NK-92 (cell line): ENCODE measurements around the gene IL33.
"Not testable (repeated sequence)": the region's sequence is repeated elsewhere in the genome, so short reads cannot be mapped to it uniquely, and the experiment has no call there.

Source experiments
- DNase-seq: peaks from one replicate; lab custom pipeline; 2025; ENCODE audit not compliant: unreplicated experiment; lab: John Stamatoyannopoulos, UW

IL33 gene

GRCh38 chr9:6215562-6215961 is at the start of gene IL33:
Gene IL33 (plus strand): TSS chr9:6215807. CDS start chr9:6241695, 25,888 bp downstream.
- DNase-seq: no peak

DNA sequence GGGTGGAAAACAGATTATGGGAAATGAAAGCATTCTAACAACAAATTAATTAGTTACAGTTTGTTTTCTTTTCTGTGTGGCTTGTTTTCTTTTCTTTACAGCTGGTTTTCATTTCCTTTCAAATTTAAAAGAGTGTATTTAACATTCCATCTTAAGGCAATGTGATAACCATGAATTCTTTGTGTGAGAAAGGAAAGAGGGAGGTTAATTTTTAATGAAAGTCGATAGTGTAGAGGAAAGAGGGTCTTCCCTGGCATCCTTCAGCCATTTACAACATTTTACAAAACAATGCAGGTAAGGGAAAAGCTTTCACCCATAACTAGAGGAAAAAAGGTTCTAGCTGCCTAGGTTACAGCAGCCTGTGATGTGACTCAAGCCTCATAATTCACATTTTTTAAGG is 43.9 kb upstream of the IL33 start:
- DNase-seq: no peak

- DNase-seq: no peak
Measured at GRCh38 chr9:6173914-6174313, 41.7 kb upstream of the IL33 start.

- DNase-seq: not testable (repeated sequence)
Measured at GRCh38 chr9:6182549-6183226, 32.9 kb upstream of the IL33 start.

DNA sequence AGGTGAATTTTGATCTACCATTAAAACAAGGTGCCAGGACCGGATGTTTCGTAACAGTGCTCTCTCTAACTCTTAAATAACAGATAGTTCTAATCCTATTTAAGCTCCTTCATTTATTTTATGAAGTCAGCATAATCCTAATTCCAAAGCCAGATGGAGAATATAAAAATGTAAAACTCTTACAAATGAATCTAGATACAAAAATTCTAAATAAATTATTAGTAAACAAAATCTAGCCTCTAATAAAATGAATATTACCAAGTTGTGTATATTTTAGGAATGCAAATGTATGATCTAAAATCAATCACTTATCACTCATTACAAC is 32.4 kb upstream of the IL33 start:
- DNase-seq: no peak

DNA sequence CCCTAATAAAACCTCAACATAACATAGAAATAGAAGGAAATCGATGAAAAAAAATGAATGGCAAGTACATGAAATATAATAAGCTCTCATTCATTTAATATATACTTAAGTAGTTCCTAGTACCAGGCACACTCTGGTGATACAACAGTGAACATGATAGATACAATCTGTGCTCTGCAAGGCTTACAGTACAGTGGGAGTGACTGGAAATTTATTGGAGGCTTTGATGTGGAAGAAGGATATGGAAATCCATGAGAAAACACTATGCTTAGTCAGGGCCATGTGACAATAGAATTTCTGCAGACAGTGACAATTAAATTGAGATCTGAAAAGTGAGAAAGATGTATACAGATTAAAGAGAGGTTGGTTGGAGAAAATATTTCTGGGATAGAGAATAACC is 32.0 kb upstream of the IL33 start:
- no peak for DNase-seq

GRCh38 chr9:6184749-6185645 is 30.6 kb upstream of the IL33 start:
- DNase-seq: no peak

GRCh38 chr9:6186691-6187090 is 28.9 kb upstream of the IL33 start:
- DNase-seq: no peak

DNA sequence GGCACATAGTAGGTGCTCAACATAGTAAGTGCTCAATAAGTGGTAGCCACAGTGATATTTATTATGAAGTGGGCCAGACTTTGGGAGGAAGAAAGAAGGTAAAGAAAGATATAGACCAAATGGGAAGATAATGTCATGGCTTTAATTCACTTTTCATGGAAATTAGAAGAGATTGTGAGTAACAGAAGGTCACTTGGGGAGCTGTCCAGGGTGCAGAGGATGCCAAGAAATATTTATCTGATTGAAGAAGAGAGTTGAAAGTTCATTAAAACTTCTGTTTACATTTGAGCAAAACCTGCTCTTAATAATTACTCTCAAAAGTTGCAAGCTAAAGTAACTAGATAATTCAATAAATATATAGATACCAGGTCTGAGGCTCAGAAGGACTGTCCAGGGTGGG is 28.3 kb upstream of the IL33 start:
- DNase-seq: no peak

DNA sequence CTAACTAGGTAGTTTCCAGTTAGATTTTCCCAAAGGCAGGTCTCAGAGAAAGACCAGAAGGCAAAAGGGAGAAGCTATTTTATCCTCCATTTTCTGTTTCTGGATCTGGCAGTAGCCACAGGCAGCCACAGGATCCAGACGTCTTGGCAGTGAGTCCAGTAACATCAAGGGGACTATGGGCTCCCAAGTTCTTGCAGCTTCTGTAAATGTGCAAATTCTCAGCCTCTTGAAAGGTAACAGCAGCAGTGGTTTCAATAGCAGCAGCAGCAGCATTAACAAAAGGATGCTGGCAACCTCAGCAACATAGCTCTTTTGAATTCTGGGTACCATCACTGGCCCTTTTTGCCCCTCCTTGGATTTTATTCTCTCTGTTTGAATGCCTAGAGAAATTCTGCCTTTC is 27.1 kb upstream of the IL33 start:
- no peak for DNase-seq

DNA sequence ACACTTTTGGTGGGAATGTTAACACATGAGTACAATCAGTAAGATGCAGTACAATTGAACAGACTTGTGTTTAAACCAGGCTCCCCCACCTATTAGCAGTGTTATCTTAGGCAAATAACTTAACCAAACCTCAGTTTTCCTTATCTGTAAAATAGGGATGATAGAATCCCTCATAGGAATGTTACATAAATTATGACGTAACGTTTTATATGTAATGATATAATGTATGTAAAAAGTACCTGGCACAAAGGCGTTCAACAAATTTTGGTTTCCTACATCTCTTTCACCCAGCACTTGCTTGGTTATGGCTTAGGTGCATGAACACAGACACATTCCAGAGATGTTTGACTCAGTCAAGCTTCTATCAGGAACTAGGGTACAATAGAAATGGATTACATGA is 26.7 kb upstream of the IL33 start:
- DNase-seq: no peak

DNA sequence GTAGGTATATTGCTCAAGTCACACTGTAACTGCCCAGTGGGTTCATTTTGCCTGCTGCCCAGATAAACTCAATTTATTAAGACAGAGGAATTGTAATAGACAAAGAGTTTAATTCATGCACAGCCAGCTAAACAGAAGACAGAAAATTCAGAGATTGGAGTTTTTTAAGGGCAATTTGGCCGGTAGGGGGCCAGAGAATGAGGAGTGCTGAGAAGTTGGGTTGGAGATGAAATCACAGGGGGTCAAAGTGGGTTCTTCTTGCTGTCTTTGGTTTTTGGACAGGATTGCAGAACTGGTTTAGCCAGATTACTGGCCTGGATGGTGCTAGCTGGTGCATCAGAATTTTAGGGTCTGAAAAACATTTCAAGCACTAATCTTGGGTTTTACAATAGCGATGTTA is 20.7 kb upstream of the IL33 start:
- DNase-seq: no peak

GRCh38 chr9:6195714-6196360 is 19.8 kb upstream of the IL33 start:
- DNase-seq: no peak

DNA sequence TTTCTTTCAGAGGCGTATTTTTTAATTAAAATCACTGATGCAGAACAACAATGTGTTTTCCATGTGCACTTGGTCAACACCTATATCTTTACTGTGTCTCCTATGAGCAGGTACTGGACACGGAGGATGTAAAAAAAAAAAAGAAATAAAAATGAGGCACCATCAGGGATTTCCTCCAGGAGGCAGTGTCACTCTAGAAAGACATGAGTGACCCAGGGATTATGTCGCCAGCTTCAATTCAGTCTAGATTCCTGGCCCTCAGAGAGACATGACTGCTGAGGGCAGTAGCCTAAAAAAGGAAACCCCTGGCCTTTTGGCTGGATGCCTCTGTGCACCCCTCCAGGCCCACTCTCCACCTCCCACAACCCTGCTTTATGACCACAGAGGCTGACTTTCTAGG is 18.3 kb upstream of the IL33 start:
- DNase-seq: no peak

GRCh38 chr9:6198251-6198650 is 17.4 kb upstream of the IL33 start:
- DNase-seq: no peak

DNA sequence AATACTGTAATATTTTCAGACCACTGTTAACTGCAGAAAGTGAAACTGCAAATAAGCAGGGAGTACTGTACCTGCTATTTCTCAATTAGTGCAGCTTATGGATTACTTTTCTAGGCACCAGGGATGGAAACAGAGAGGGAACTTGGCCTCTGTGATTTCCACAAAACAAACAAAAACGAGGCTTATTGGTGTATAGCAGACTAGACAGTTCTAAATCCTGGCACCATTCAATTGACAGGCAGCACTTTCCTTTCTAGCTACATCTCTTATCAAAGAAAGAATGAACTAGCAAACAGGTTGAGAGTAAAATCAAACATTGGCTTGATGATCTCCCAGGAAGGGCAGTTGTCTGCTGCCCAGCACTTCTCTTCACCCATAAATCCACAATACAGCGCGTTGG is 16.0 kb upstream of the IL33 start:
- no peak for DNase-seq

GRCh38 chr9:6200761-6201160 is 14.8 kb upstream of the IL33 start:
- no peak for DNase-seq

- no peak for DNase-seq
Measured at GRCh38 chr9:6209966-6210365, 5.6 kb upstream of the IL33 start.

DNA sequence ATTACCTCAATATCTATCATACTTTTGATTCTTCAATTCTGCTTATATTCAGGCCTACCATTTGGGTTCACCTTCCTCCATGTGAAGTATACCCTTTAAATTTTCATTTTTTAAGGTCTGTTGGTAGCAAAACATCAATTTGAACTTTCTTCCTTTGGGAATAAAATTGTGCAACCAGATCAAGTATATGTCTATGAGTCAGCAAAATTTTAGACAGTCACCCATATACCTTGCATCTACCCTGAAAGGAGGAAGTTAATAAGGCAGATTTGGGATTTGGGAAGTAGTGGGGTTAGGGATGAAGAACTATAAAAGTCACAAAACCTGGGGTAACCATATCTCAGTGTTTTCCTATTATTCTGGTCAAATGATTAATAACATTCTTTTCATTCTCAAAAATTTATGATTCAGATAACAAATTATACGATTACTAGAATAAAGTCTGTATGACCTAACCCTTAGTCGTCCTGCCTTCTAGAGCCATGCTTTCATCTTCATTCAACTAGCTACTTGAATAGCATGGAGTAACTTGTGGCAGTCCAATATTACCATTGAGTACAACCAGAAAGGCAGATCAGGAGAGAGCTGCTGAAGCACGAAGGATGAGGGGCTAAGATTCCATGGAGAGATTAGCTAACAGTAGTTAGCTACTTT is 2.8 kb upstream of the IL33 start:
- DNase-seq: no peak

DNA sequence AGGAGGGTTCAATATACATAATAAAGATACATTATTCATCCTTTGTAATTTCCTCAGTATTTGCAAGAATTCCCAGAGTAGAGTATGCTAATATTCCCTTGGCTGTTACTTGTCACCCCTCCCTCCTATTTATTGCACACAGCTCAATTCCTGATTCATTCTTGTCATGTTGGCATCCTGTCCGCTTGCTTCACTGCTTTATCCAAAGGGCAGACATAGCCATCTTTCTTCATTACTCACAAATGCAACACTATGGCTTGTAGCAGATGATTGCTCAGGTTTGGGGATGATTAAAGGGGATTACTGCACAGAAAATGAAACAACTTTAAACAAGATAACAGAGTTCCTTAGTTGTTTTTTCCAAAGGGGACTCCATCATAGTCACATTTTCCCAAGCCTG is 1.2 kb upstream of the IL33 start:
- no peak for DNase-seq

GRCh38 chr9:6214903-6215302 is 704 bp upstream of the IL33 start:
- DNase-seq: no peak

GRCh38 chr9:6216002-6216401 is 395 bp downstream of the IL33 start:
- DNase-seq: no peak
